ENCODE results near the gene TMEM222. TPM values are rescaled to one million over a fixed set of nuclear protein-coding genes. Genes with fewer than 3 reads are reported as not detected.
"Not testable (repeated sequence)": the region's sequence is repeated elsewhere in the genome, so short reads cannot be mapped to it uniquely, and the experiment has no call there.

The TMEM222 gene
- total RNA-seq, 2 experiments from 2014 or later = 33.7 to 35.7 TPM

- ChIA-PET CTCF (interaction anchor here (3.1 kb wide), 1 partner anchor 14 kb away, joined by 15 read pairs; the partner anchor contains the start of gene MAP3K6), POLR2A (interaction anchor here (1.0 kb wide), 1 partner anchor 13 kb away, joined by 3 read pairs; the partner anchor contains the start of gene MAP3K6)
- Mint-ChIP-seq H3K4me3 (no peak overlapping the region), H3K4me1 (no peaks in the 10 kb centered on the region), H3K27ac (no peak overlapping the region), H3K27me3 (peaks cover 11% of the 10 kb centered on the region), H3K9me3 (no peaks in the 10 kb centered on the region), H3K36me3 (ENCODE audit: low read depth) (no peaks in the 10 kb centered on the region)
- DNase-seq = no peak
Observed at GRCh38 chr1:27379564-27380122, 57.7 kb downstream of the TMEM222 start.

GRCh38 chr1:27380224-27380623 lies 58.3 kb downstream of the TMEM222 start:
- Mint-ChIP-seq H3K27ac (no peak overlapping the region), H3K9me3 (no peaks in the 10 kb centered on the region), H3K36me3 (ENCODE audit: low read depth) (no peaks in the 10 kb centered on the region), H3K4me3 (no peak overlapping the region), H3K27me3 (peaks cover 11% of the 10 kb centered on the region), H3K4me1 (no peaks in the 10 kb centered on the region)
- CTCF ChIA-PET = interaction anchor here (3.1 kb wide), 1 partner anchor 14 kb away, joined by 15 read pairs; the partner anchor contains the start of gene MAP3K6
- POLR2A ChIA-PET = no interaction called here
- DNase-seq = no peak

GRCh38 chr1:27380766-27381733 lies 59.1 kb downstream of the TMEM222 start:
- peaks cover 8% of the 10 kb centered on the region for H3K27me3 Mint-ChIP-seq

GRCh38 chr1:27381969-27382762 lies 60.2 kb downstream of the TMEM222 start:
- Mint-ChIP-seq H3K27me3 (peaks cover 15% of the 10 kb centered on the region), H3K36me3 (ENCODE audit: low read depth) (no peaks in the 10 kb centered on the region), H3K9me3 (no peaks in the 10 kb centered on the region), H3K27ac (no peak overlapping the region), H3K4me1 (no peaks in the 10 kb centered on the region), H3K4me3 (no peak overlapping the region)
- no peak for DNase-seq
- ChIA-PET CTCF (interaction anchor here (0.9 to 8.9 kb wide), 7 partner anchors 9 to 288 kb away, joined by 3 to 123 read pairs (median 6); partner anchors contain the start of gene MAP3K6), POLR2A (interaction anchor here (1.2 to 1.5 kb wide), 2 partner anchors 10 to 17 kb away, joined by 3 to 4 read pairs; no protein-coding TSS in a partner anchor)

More at GRCh38 chr1:27380766-27381733, 59.1 kb downstream of the TMEM222 start:
- Mint-ChIP-seq H3K27ac (no peak overlapping the region), H3K4me1 (no peaks in the 10 kb centered on the region), H3K36me3 (ENCODE audit: low read depth) (no peaks in the 10 kb centered on the region), H3K4me3 (no peak overlapping the region), H3K9me3 (no peaks in the 10 kb centered on the region)
- POLR2A ChIA-PET = interaction anchor here (1.0 to 1.5 kb wide), 2 partner anchors 9 to 11 kb away, joined by 3 to 4 read pairs; no protein-coding TSS in a partner anchor
- DNase-seq = no peak
- CTCF ChIA-PET = interaction anchor here (0.5 to 8.9 kb wide), 7 partner anchors 10 to 289 kb away, joined by 3 to 123 read pairs (median 6); partner anchors contain the start of gene MAP3K6

GRCh38 chr1:27383039-27383605 lies 61.2 kb downstream of the TMEM222 start, which contains the start of gene CD164L2:
TSS of gene CD164L2 (minus strand) at chr1:27383333. CDS start at chr1:27383239, 94 bp downstream.
- no peaks in the 10 kb centered on the region for H3K4me1 Mint-ChIP-seq
- DNase-seq = peak; percentile 53
- H3K27me3 Mint-ChIP-seq = peaks cover 15% of the 10 kb centered on the region
- POLR2A ChIA-PET = interaction anchor here (1.2 to 1.5 kb wide), 2 partner anchors 9 to 18 kb away, joined by 3 to 4 read pairs; no protein-coding TSS in a partner anchor
- no peak within 1 kb of the TSS for H3K27ac Mint-ChIP-seq
- no peaks in the 10 kb centered on the region for H3K36me3 Mint-ChIP-seq (ENCODE audit: low read depth)
- H3K9me3 Mint-ChIP-seq = no peaks in the 10 kb centered on the region
- CTCF ChIA-PET = interaction anchor here (0.9 to 8.9 kb wide), 4 partner anchors 12 to 83 kb away, joined by 3 to 123 read pairs (median 10); partner anchors contain the start of gene MAP3K6
- no peak within 1 kb of the TSS for H3K4me3 Mint-ChIP-seq

- Mint-ChIP-seq H3K36me3 (ENCODE audit: low read depth) (no peaks in the 10 kb centered on the region), H3K27ac (no peak overlapping the region), H3K4me1 (peaks cover 2% of the 10 kb centered on the region), H3K27me3 (peaks cover 17% of the 10 kb centered on the region), H3K4me3 (no peak overlapping the region), H3K9me3 (no peaks in the 10 kb centered on the region)
- ChIA-PET POLR2A (interaction anchor here (0.9 kb wide), 1 partner anchor 26 kb away, joined by 3 read pairs; no protein-coding TSS in a partner anchor), CTCF (interaction anchor here (1.0 to 8.9 kb wide), 2 partner anchors 51 to 84 kb away, joined by 3 to 123 read pairs; no protein-coding TSS in a partner anchor)
- DNase-seq = no peak
Observed at GRCh38 chr1:27383661-27384060, 61.7 kb downstream of the TMEM222 start.

- H3K9me3 Mint-ChIP-seq; DNase-seq; H3K4me1 Mint-ChIP-seq; H3K36me3 Mint-ChIP-seq (ENCODE audit: low read depth); POLR2A ChIA-PET; H3K27ac Mint-ChIP-seq; H3K4me3 Mint-ChIP-seq: not testable (repeated sequence)
- CTCF ChIA-PET = interaction anchor here (0.8 to 8.9 kb wide), 4 partner anchors 10 to 85 kb away, joined by 3 to 123 read pairs (median 3); no protein-coding TSS in a partner anchor
- peaks cover 18% of the 10 kb centered on the region for H3K27me3 Mint-ChIP-seq
Observed at GRCh38 chr1:27384797-27385196, 62.8 kb downstream of the TMEM222 start.

Other genes starting within 250 kb of the TMEM222 start
- 10 to 100 TPM; 26.6 to 27.5 TPM for gene SLC9A1, start 167.0 kb upstream of the TMEM222 start, total RNA-seq
- gene WDTC1, start 87.5 kb upstream of the TMEM222 start, total RNA-seq = 10 to 100 TPM; 45.4 to 47.1 TPM
- gene SYTL1, start 19.9 kb downstream of the TMEM222 start, total RNA-seq = 100 to 1,000 TPM; 124 to 136 TPM
- 10 to 100 TPM; 10.5 to 11.1 TPM for gene MAP3K6, start 44.8 kb downstream of the TMEM222 start, total RNA-seq
- not detected for gene FCN3, start 52.7 kb downstream of the TMEM222 start, total RNA-seq
- not detected for gene CD164L2, start 61.2 kb downstream of the TMEM222 start, total RNA-seq
- gene GPR3, start 70.5 kb downstream of the TMEM222 start, total RNA-seq = under 1 TPM; 0.58 to 0.65 TPM
- 100 to 1,000 TPM; 150 TPM for gene WASF2, start 168.0 kb downstream of the TMEM222 start, total RNA-seq

Data from activated CD4-positive, alpha-beta memory T cell treated with anti-CD3 and anti-CD28 coated beads, Interleukin-2, amount 10 ng/mL, durations not matched to agents 7 days and 5 days (primary cell).